Measurements from ENCODE around the gene JUN.
A peak's percentile ranks its signal among the peaks of the same experiment; 100 is the strongest.

JUN gene

GRCh38 chr1:58782178-58783089, 1.4 kb downstream of the JUN start:
- peak; percentile 68 for DNase-seq

- DNase-seq = peak; percentile 90
Observed at GRCh38 chr1:58781541-58782177, 2.2 kb downstream of the JUN start.

DNA sequence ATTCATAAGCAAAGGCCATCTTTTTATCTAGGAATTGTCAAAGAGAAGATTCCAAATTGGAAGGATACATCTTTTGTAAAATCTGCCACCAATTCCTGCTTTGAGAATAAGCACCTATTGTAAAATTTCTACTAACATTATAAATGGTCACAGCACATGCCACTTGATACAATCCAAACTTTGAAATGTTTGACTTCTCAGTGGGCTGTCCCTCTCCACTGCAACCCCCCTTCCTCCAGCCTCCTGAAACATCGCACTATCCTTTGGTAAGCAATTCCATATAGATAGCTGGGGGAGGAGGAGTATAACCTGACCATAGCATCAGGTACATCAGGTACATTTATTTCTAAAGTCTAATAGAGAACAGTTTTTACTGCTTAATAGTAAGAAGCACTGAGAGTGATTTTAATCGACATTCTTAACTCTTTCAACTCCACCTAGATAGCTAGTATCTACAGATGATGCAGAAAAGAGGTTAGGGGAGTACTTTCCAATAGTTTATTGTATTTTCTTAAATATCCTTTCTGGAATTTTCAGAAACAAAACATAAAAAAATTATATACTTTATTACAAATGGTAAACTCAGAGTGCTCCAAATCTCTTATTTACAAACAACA, 2.9 kb downstream of the JUN start:
- DNase-seq = peak; percentile 48

- no peak for DNase-seq
Observed at GRCh38 chr1:58780411-58780810, 3.4 kb downstream of the JUN start.

- DNase-seq = peak; percentile 56
Observed at GRCh38 chr1:58779801-58780382, 4.0 kb downstream of the JUN start.

DNA sequence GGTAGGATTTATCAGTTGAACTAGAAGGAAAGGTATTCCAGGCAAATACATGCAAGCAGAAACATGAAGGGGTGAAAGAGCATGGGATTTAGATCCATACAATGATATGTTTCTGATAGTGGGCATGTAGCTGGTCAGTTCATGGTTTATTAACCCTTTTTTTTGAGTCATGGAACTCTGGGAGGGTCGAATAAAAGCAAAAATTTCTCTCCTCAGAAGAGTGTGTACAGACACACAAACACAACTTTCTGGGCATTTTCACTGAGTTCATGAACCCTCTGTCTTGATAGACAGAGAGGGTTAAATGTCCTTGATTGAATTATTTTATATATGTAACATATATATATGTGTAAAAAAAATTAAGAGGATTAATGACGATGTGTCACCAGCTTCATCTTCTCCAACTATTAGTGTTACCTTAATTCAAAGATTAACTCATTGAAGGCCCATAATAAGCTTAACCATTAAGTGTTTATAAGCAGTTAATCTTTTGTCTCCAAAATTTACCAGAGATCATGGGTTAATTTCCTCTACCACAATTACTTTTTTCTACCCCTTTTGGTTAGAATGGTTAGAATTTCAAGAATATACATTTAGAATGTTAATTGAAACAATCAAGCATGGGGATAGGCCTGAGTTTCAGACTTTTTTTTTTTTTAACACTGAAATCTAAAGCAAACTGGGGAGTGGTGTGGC, 4.6 kb downstream of the JUN start:
- DNase-seq = no peak

DNA sequence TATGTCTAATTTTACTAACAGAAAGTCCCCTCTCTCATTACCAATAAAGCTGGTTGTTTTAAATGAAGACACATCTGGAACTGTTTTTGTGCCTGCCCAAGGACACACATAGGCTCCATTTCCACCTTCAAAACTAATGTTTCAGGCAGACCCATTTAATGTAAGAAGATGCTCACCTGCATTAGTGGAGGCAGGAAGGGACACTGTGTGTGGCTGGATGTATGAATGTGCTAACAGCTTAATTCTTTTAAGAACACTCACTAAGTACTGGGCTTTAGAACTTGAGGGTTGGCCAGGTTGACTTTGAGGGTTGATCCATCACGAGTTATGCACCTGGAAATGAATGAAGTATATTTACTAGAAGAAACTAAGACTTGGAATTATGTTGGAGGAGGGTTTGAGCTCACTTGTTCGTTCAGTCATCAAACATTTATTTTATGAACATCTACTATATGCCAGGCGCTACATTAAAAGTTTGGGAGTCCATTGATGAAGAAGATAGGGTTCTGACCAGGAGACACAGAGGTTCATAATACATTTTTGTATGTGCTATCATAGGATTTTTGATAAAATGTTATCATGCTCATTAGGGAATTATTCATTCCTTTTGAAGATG, 5.4 kb downstream of the JUN start:
- no peak for DNase-seq

- DNase-seq = no peak
Observed at GRCh38 chr1:58774027-58774426, 9.8 kb downstream of the JUN start.

DNA sequence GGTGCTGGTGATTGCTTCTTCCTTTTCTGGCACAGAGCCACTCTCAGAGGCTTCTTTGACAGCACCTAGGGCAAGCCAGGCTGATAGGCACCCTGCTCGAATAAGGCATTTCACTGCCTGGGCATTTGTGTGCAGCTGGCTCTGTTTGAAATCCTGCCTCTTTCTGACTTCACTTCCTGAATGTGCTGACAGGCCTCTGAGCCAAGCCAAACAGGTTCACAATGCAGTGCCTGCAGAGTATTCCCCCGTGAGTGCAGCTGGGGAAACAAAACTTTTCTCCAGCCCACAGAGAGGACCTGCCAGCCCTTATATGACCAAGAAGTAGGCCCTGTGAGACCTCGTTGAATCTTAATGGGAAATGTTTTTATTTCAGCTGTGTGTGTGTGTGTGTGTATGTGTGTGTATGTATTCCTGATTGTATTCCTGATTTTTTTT, 10.4 kb downstream of the JUN start:
- DNase-seq = peak; percentile 56

GRCh38 chr1:58769809-58770320, 14.0 kb downstream of the JUN start:
- no peak for DNase-seq

DNA sequence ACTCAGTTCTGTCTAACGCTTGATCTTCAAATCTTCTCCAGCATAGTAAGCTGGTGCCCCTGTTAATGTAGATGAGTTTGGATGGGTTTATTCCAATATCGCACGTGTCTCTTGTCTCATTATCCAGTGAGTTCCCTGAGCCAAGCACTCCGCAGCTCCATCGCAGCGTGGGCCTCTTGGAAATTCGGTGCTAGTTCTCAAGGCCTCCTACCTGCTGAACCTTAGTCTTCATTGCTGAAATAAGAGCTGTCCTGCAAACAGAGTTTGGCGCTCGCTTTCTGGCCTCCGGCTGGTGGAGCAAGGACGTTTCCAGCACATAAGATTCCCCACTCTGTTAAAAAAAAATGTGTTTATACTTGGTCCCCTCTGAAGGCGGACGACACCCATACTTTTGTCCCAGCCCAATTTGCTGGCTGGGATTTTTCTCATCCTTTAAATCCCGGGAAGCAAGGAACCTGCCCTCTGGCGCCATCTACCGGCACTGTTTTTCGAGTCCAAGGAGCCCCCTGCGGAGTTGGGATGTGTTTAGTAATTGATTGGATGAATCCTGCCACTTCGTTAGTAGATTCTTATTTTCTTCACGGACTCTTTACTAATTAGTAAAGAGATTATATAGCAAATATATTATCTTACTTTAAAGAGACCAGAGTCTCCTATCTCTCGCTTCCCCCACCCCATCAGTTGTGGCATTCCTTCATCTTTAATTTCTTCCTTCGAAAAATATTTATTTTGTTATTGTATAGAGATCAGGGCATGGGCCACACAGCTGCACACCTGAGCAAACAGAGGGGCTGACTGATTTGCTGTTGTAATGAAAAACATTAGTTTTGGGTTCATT, 14.7 kb downstream of the JUN start:
- DNase-seq = peak; percentile 84

GRCh38 chr1:58768191-58768731, 15.6 kb downstream of the JUN start:
- no peak for DNase-seq

- no peak for DNase-seq
Observed at GRCh38 chr1:58767143-58767542, 16.7 kb downstream of the JUN start.

DNA sequence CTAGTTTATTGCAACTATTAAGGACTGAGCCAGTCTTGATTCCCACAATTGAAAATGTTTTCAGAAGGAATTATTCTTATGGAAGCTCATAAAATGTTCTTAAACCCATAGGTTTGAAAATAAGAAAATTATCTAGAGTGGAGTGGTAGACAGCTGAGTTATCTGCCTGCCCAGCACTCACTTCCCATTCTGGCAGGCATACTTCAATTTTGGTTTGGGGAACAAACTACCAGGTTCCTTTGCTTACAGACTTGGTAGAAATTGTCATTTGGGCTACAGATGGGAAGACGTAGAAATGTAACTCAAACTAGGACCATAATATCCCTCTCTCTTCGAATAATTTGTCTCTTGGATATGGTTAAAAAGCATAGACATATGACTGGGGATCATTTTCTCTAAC, 18.4 kb downstream of the JUN start:
- no peak for DNase-seq

DNA sequence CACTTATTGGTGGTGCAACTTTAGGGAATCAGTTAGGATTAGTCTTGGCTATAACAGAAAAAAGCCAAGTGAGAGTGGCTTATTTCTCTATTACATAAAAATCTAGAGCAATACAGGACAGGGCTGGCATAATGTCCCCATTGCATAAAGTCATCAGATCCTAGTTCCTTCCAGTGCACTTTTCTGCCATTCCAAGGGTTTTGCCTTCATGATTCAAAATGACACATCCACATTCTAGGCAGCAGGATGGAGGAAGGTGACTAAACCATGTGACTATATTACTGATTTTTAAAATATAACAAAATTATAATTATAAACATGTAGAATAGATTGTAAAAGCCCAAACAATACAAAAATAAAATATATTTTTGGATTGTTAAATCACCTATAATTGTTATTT, 18.8 kb downstream of the JUN start:
- DNase-seq = no peak

GRCh38 chr1:58764294-58764978, 19.4 kb downstream of the JUN start:
- no peak for DNase-seq

GRCh38 chr1:58763214-58763613, 20.6 kb downstream of the JUN start:
- DNase-seq = no peak

GRCh38 chr1:58762806-58763205, 21.0 kb downstream of the JUN start:
- DNase-seq = no peak

DNA sequence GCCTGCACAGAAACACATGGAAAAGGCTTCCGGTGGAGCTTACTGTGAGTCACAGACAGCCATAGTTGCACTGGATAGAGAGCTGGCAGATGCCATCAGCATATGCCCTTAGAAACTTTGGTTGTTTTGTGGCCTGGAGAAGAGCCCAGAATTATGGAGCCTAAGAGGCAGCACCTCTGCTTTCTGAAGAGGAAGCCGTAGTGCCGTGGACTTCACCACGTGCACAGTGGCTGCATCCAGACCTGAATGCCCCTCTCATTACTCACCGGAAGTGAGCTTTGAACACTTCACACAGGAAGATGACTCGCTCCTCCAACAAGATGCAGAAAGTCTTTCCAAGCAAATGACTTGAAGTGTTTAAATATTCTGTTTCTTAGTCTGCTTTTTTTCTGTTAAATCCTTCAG, 28.4 kb downstream of the JUN start:
- DNase-seq = peak; percentile 57
